GM15510 (cell line): ENCODE data around the gene LILRA2.
"Not testable (repeated sequence)": the region's sequence is repeated elsewhere in the genome, so short reads cannot be mapped to it uniquely, and the experiment has no call there.

ENCODE experiments used
- POLR2A ChIP-seq: IDR thresholded peaks from 3 replicates; pipeline ENCODE4 v1.6.1; 2011; ENCODE audit warnings: borderline replicate concordance; ENCODE audit not compliant: insufficient read length; ENCODE audit errors: extremely low read depth

LILRA2 gene

GRCh38 chr19:54554896-54555295 lies 18.7 kb upstream of the LILRA2 start:
- no peak for TF ChIP-seq POLR2A

- TF ChIP-seq POLR2A, result no peak
Observed at GRCh38 chr19:54556194-54556593, 17.4 kb upstream of the LILRA2 start.

GRCh38 chr19:54558339-54558738 lies 15.3 kb upstream of the LILRA2 start:
- TF ChIP-seq POLR2A, result no peak

- no peak for TF ChIP-seq POLR2A
Observed at GRCh38 chr19:54560881-54561385, 12.7 kb upstream of the LILRA2 start.

- no peak for TF ChIP-seq POLR2A
Observed at GRCh38 chr19:54561840-54562239, 11.8 kb upstream of the LILRA2 start.

- no peak for TF ChIP-seq POLR2A
Observed at GRCh38 chr19:54570316-54570715, 3.3 kb upstream of the LILRA2 start.

GRCh38 chr19:54572696-54573311 lies 786 bp upstream of the LILRA2 start:
- TF ChIP-seq POLR2A, result no peak

GRCh38 chr19:54574051-54574450 lies 461 bp downstream of the LILRA2 start:
- no peak for TF ChIP-seq POLR2A

GRCh38 chr19:54574527-54575056 lies 1.0 kb downstream of the LILRA2 start:
- no peak for TF ChIP-seq POLR2A

- no peak for TF ChIP-seq POLR2A
Observed at GRCh38 chr19:54576411-54576976, 2.9 kb downstream of the LILRA2 start.

GRCh38 chr19:54577334-54577733 lies 3.7 kb downstream of the LILRA2 start:
- TF ChIP-seq POLR2A, result no peak

- TF ChIP-seq POLR2A, result no peak
Observed at GRCh38 chr19:54586397-54586796, 12.8 kb downstream of the LILRA2 start.

- TF ChIP-seq POLR2A, result no peak
Observed at GRCh38 chr19:54587026-54587425, 13.4 kb downstream of the LILRA2 start.

GRCh38 chr19:54593445-54593844 lies 19.9 kb downstream of the LILRA2 start, which contains the start of gene LILRA1:
Gene LILRA1 (plus strand): TSS chr19:54593632. CDS start chr19:54594245, 613 bp downstream.
- not testable (repeated sequence) for TF ChIP-seq POLR2A

GRCh38 chr19:54594737-54595136 lies 21.1 kb downstream of the LILRA2 start:
- no peak for TF ChIP-seq POLR2A

GRCh38 chr19:54600212-54600611 lies 26.6 kb downstream of the LILRA2 start:
- no peak for TF ChIP-seq POLR2A
